ENCODE measurements around the gene NLRP8. TPM values are rescaled to one million over a fixed set of nuclear protein-coding genes. Genes with fewer than 3 reads are reported as not detected.

The NLRP8 gene
- total RNA-seq (not detected), polyA plus RNA-seq (not detected)

DNA sequence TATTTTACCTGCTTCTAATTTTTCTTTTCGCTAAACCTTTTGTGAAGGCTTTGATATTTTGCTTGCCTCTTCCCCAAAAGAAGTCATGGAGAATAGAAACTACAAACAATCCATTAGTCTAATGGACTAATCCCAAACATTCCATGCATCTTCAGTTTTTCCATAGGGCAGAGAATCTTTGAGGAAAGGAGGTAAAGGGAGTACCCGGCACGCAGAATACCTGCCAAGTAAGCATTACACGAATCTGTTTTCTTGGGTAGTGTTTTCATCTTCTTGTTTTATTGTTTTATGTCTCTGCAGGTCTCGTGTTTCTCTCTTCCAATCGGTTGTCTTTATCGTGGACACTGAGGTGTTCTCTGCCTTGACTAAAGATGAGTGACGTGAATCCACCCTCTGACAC is at the start of gene NLRP8:
NLRP8 (plus strand) TSS at position 301 of the 400 bp plus-strand sequence.
- no peaks in the 10 kb centered on the region for H3K36me3 ChIP-seq (ENCODE audit: control insufficient read depth, insufficient read depth, low read length)
- Mint-ChIP-seq H3K4me3 (no peak within 1 kb of the TSS), H3K36me3 (no peaks in the 10 kb centered on the region)

DNA sequence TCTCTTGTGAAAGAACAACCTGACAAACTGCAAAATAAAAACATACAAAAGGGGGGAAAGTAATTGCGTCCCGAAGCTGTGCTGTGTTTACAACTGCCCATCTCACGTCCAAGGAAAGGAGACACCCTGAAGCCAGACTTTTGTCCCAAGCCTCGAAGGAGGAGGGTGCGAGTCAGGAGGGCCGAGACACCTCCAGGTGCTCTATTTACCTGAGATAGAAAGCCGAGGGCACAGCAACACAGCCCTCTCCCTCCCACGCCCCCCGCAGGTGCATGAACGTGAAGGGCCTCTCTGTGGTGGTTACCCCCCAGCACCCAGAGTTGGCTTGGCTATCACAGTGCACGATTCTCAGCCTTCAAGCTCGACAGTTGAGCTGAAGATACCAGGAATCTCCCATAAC is 48.7 kb upstream of the NLRP8 start:
- Mint-ChIP-seq H3K27ac (no peak overlapping the region), H3K9me3 (peaks cover 0 to 14% (median 3%) of the 10 kb centered on the region in 7 donors), H3K4me3 (no peak overlapping the region), H3K27me3 (no peaks in the 10 kb centered on the region), H3K36me3 (no peaks in the 10 kb centered on the region), H3K4me1 (no peaks in the 10 kb centered on the region)
- no peak for ATAC-seq (ENCODE audit: low read depth in 2 of 2)
- no peak for DNase-seq
- H3K36me3 ChIP-seq (ENCODE audit: control insufficient read depth, insufficient read depth, low read length): no peaks in the 10 kb centered on the region
- no peak overlapping the region for H3K4me3 ChIP-seq (ENCODE audit: low read depth, low read length)
- no peak overlapping the region for H3K27ac ChIP-seq (ENCODE audit: insufficient read depth, low read length, poor library complexity, severe bottlenecking)
- no peaks in the 10 kb centered on the region for H3K4me1 ChIP-seq (ENCODE audit: control insufficient read depth, insufficient read depth, low read length, poor library complexity, severe bottlenecking)
- peaks cover 0 to 4% of the 10 kb centered on the region in 2 experiments for H3K9me3 ChIP-seq (ENCODE audit: control insufficient read depth in 2 of 2, low read length in 2 of 2)
- H3K27me3 ChIP-seq (ENCODE audit: control insufficient read depth, insufficient read depth, low read length): no peaks in the 10 kb centered on the region

More for the DNA sequence above, at the start of gene NLRP8:
- Mint-ChIP-seq H3K27me3 (no peaks in the 10 kb centered on the region), H3K27ac (no peak within 1 kb of the TSS), H3K4me1 (no peaks in the 10 kb centered on the region), H3K9me3 (peaks cover 1 to 16% (median 7%) of the 10 kb centered on the region in 7 donors)
- no peak within 1 kb of the TSS for H3K4me3 ChIP-seq (ENCODE audit: low read depth, low read length)
- no peaks in the 10 kb centered on the region for H3K27me3 ChIP-seq (ENCODE audit: control insufficient read depth, insufficient read depth, low read length)
- no peak for DNase-seq
- ATAC-seq (ENCODE audit: low read depth in 2 of 2): no peak
- H3K9me3 ChIP-seq (ENCODE audit: control insufficient read depth in 2 of 2, low read length in 2 of 2): no peaks in the 10 kb centered on the region
- no peak within 1 kb of the TSS for H3K27ac ChIP-seq (ENCODE audit: insufficient read depth, low read length, poor library complexity, severe bottlenecking)
- no peaks in the 10 kb centered on the region for H3K4me1 ChIP-seq (ENCODE audit: control insufficient read depth, insufficient read depth, low read length, poor library complexity, severe bottlenecking)

DNA sequence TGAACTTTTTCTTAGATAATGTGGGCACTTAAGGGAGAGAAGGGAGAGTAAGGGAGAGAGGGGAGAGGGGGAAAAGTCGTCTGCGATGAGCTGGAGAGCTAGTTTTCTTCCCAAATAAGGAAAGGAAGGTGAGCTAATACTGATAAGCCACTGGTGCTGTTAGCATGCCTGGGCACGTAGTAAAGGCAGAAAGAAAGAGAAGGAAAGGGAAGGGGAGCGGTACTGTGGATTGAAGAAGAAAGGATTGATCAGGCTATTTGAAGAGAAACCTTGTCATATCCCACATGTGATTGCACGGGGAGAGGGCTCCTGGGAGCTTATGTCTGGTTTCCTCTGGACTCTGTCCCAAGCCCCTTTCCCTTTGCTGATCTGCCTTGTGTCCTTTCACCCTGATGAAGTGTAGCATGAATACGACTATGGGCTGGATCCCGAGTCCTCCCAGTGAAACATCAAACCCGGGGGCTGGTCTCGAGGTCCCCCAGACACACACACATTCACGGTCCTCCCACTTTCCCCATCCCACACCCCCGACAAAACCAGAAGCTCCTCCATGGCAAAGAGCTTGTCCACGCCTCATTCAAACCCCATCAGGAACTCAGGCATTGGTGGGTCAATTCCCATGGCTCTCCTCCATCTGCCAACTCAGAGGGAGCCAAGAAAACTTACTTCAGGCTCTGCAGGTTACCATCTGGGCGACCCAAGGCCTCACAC is 46.1 kb upstream of the NLRP8 start:
- H3K4me1 ChIP-seq (ENCODE audit: control insufficient read depth, insufficient read depth, low read length, poor library complexity, severe bottlenecking): no peaks in the 10 kb centered on the region
- no peaks in the 10 kb centered on the region for H3K27me3 ChIP-seq (ENCODE audit: control insufficient read depth, insufficient read depth, low read length)
- DNase-seq: no peak
- Mint-ChIP-seq H3K4me1 (no peaks in the 10 kb centered on the region), H3K9me3 (peaks cover 0 to 12% (median 1%) of the 10 kb centered on the region in 7 donors), H3K27ac (no peak overlapping the region), H3K4me3 (no peak overlapping the region), H3K27me3 (no peaks in the 10 kb centered on the region), H3K36me3 (no peaks in the 10 kb centered on the region)
- H3K36me3 ChIP-seq (ENCODE audit: control insufficient read depth, insufficient read depth, low read length): no peaks in the 10 kb centered on the region
- peaks cover 0 to 4% of the 10 kb centered on the region in 2 experiments for H3K9me3 ChIP-seq (ENCODE audit: control insufficient read depth in 2 of 2, low read length in 2 of 2)
- no peak overlapping the region for H3K27ac ChIP-seq (ENCODE audit: insufficient read depth, low read length, poor library complexity, severe bottlenecking)
- H3K4me3 ChIP-seq (ENCODE audit: low read depth, low read length): no peak overlapping the region
- ATAC-seq (ENCODE audit: low read depth in 2 of 2): no peak

DNA sequence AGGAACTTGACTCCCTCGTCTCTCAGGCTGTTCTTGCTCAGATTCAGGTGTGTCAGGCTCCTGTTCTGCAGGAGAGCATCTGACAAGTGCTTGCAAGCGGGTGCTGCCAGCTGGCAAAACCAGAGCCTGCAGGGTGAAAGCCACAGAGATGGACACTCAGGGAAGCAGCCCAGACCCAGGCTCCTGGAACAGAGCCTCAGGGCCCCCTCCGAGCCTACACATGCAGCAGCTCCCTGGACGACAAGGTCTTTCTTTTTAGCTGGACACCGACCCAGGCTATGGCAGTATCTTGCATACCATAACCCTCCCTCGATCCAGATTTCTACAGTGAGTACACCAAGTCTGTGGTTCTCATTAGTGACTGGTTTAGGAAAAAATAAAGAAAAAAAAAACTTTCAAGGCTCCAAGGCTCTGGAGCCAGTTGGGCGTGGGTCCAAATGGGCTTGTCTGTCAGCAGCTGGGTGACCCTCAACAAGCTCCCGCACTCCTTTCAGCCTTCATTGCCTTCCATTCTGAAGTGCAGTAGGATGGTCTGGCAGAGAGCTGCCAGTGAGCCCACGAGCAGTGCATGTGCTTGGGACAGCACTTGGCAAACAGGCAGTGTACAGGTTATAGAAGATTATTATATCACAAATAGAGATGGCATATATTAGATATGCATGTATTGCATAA is 45.4 kb upstream of the NLRP8 start:
- no peak overlapping the region for H3K27ac ChIP-seq (ENCODE audit: insufficient read depth, low read length, poor library complexity, severe bottlenecking)
- H3K27me3 ChIP-seq (ENCODE audit: control insufficient read depth, insufficient read depth, low read length): no peaks in the 10 kb centered on the region
- no peaks in the 10 kb centered on the region for H3K4me1 Mint-ChIP-seq
- H3K36me3 Mint-ChIP-seq: no peaks in the 10 kb centered on the region
- ATAC-seq (ENCODE audit: low read depth in 2 of 2): no peak
- no peak overlapping the region for H3K4me3 ChIP-seq (ENCODE audit: low read depth, low read length)
- H3K9me3 ChIP-seq (ENCODE audit: control insufficient read depth in 2 of 2, low read length in 2 of 2): peaks cover 0 to 2% of the 10 kb centered on the region in 2 experiments
- no peak overlapping the region for H3K4me3 Mint-ChIP-seq
- H3K4me1 ChIP-seq (ENCODE audit: control insufficient read depth, insufficient read depth, low read length, poor library complexity, severe bottlenecking): no peaks in the 10 kb centered on the region
- no peaks in the 10 kb centered on the region for H3K27me3 Mint-ChIP-seq
- no peak for DNase-seq
- H3K9me3 Mint-ChIP-seq: peaks cover 0 to 7% (median 1%) of the 10 kb centered on the region in 7 donors
- no peaks in the 10 kb centered on the region for H3K36me3 ChIP-seq (ENCODE audit: control insufficient read depth, insufficient read depth, low read length)
- no peak overlapping the region for H3K27ac Mint-ChIP-seq

DNA sequence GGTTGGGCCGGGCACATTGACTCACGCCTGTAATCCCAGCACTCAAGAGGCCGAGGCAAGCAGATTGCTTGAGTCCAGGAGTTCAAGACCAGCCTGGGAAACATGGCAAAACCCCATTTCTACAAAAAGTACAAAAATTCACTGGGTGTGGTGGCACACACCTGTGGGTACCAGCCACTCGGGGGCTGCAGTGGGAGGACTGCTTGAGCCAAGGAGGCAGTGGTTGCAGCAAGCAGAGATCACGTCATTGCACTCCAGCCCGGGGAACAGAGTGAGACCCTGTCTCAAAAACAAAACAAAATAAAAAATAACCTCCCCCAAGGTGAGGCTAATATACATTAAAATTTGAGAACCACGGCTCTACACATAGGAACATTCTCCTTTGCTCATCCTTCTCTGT is 40.3 kb upstream of the NLRP8 start:
- H3K4me1 Mint-ChIP-seq: no peaks in the 10 kb centered on the region
- H3K27ac Mint-ChIP-seq: no peak overlapping the region
- H3K27me3 Mint-ChIP-seq: no peaks in the 10 kb centered on the region
- H3K36me3 Mint-ChIP-seq: no peaks in the 10 kb centered on the region
- H3K27ac ChIP-seq (ENCODE audit: insufficient read depth, low read length, poor library complexity, severe bottlenecking): no peak overlapping the region
- no peak overlapping the region for H3K4me3 Mint-ChIP-seq
- no peak overlapping the region for H3K4me3 ChIP-seq (ENCODE audit: low read depth, low read length)
- no peak for DNase-seq
- no peak for ATAC-seq (ENCODE audit: low read depth in 2 of 2)
- H3K36me3 ChIP-seq (ENCODE audit: control insufficient read depth, insufficient read depth, low read length): no peaks in the 10 kb centered on the region
- H3K9me3 Mint-ChIP-seq: peaks cover 0 to 14% (median 2%) of the 10 kb centered on the region in 7 donors
- H3K4me1 ChIP-seq (ENCODE audit: control insufficient read depth, insufficient read depth, low read length, poor library complexity, severe bottlenecking): no peaks in the 10 kb centered on the region
- H3K9me3 ChIP-seq (ENCODE audit: control insufficient read depth in 2 of 2, low read length in 2 of 2): no peaks in the 10 kb centered on the region
- no peaks in the 10 kb centered on the region for H3K27me3 ChIP-seq (ENCODE audit: control insufficient read depth, insufficient read depth, low read length)

DNA sequence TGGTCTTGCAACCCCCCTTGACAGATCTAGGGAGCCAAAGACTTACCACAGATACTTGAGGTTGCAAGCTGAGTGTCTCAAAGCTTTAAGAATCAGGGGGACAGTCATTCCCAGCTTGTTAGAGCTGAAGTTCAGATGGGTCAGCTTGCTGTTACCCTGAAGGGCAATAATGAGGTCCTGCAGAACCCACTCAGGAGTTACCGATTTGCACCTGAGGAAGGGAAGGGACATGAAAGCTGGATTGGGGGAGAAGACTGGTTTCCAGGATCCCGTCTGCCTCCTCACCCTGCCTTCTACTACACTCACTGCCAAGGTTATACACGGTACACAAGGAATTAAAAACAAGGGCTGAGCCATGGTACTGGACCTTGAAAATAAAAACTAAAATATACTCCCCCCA is 39.9 kb upstream of the NLRP8 start:
- H3K27ac Mint-ChIP-seq: no peak overlapping the region
- Histone ChIP-seq H3K4me1 (ENCODE audit: control insufficient read depth, insufficient read depth, low read length, poor library complexity, severe bottlenecking) (no peaks in the 10 kb centered on the region), H3K27me3 (ENCODE audit: control insufficient read depth, insufficient read depth, low read length) (no peaks in the 10 kb centered on the region), H3K36me3 (ENCODE audit: control insufficient read depth, insufficient read depth, low read length) (no peaks in the 10 kb centered on the region), H3K27ac (ENCODE audit: insufficient read depth, low read length, poor library complexity, severe bottlenecking) (no peak overlapping the region), H3K9me3 (ENCODE audit: control insufficient read depth in 2 of 2, low read length in 2 of 2) (no peaks in the 10 kb centered on the region), H3K4me3 (ENCODE audit: low read depth, low read length) (no peak overlapping the region)
- no peaks in the 10 kb centered on the region for H3K36me3 Mint-ChIP-seq
- H3K4me3 Mint-ChIP-seq: no peak overlapping the region
- peaks cover 0 to 14% (median 2%) of the 10 kb centered on the region in 7 donors for H3K9me3 Mint-ChIP-seq
- ATAC-seq (ENCODE audit: low read depth in 2 of 2): no peak
- no peaks in the 10 kb centered on the region for H3K27me3 Mint-ChIP-seq
- no peaks in the 10 kb centered on the region for H3K4me1 Mint-ChIP-seq
- DNase-seq: no peak

DNA sequence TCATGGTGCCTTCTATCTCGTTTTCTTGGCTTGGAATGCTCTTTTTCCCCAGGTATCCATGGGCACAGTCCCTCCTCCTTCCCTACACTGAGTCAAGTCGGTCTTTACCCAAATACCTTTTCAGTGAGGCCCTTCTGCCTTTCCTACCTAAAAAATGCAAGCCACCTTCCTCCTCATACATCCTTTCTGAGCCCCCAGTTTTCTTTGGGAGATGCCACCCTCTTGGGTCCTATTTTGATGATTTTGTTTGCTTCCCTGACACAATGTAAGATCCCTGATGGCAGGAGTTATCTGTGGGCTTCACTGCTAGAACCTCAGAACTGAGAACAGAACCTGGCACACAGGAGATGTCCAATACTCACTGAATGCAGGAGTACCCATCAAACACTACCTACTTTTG is 37.8 kb upstream of the NLRP8 start:
- Histone ChIP-seq H3K4me3 (ENCODE audit: low read depth, low read length) (no peak overlapping the region), H3K27ac (ENCODE audit: insufficient read depth, low read length, poor library complexity, severe bottlenecking) (no peak overlapping the region), H3K36me3 (ENCODE audit: control insufficient read depth, insufficient read depth, low read length) (no peaks in the 10 kb centered on the region), H3K4me1 (ENCODE audit: control insufficient read depth, insufficient read depth, low read length, poor library complexity, severe bottlenecking) (no peaks in the 10 kb centered on the region), H3K9me3 (ENCODE audit: control insufficient read depth in 2 of 2, low read length in 2 of 2) (no peaks in the 10 kb centered on the region), H3K27me3 (ENCODE audit: control insufficient read depth, insufficient read depth, low read length) (no peaks in the 10 kb centered on the region)
- ATAC-seq (ENCODE audit: low read depth in 2 of 2): no peak
- H3K36me3 Mint-ChIP-seq: no peaks in the 10 kb centered on the region
- H3K27me3 Mint-ChIP-seq: no peaks in the 10 kb centered on the region
- peaks cover 0 to 14% (median 5%) of the 10 kb centered on the region in 7 donors for H3K9me3 Mint-ChIP-seq
- peaks cover 0 to 3% (median 0%) of the 10 kb centered on the region in 4 donors for H3K4me1 Mint-ChIP-seq
- no peak overlapping the region for H3K4me3 Mint-ChIP-seq
- no peak for DNase-seq
- H3K27ac Mint-ChIP-seq: no peak overlapping the region

DNA sequence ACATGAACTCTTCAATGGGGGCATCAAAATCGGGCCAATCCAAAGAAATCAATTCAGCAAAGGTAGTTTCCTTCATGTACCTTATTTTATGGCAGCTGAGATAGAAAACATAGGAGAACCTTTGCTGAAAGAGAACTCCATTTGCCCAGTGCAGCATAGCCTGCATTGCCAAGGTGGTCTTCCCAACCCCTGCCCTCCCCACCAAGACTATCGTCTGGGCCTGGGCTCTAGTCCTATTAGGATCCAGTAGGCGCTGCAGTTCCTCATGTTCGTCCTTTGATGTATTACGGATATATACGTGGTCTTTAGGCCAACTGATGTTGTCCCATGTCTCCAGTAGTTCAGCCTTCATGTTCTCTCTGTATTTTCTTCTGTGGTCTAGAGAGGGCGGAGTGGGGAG is 34.7 kb upstream of the NLRP8 start:
- Histone ChIP-seq H3K27me3 (ENCODE audit: control insufficient read depth, insufficient read depth, low read length) (no peaks in the 10 kb centered on the region), H3K4me1 (ENCODE audit: control insufficient read depth, insufficient read depth, low read length, poor library complexity, severe bottlenecking) (no peaks in the 10 kb centered on the region), H3K9me3 (ENCODE audit: control insufficient read depth in 2 of 2, low read length in 2 of 2) (peaks cover 0 to 5% of the 10 kb centered on the region in 2 experiments), H3K27ac (ENCODE audit: insufficient read depth, low read length, poor library complexity, severe bottlenecking) (no peak overlapping the region), H3K36me3 (ENCODE audit: control insufficient read depth, insufficient read depth, low read length) (no peaks in the 10 kb centered on the region), H3K4me3 (ENCODE audit: low read depth, low read length) (no peak overlapping the region)
- no peak overlapping the region for H3K27ac Mint-ChIP-seq
- ATAC-seq (ENCODE audit: low read depth in 2 of 2) (no peak), DNase-seq (no peak)
- H3K36me3 Mint-ChIP-seq: no peaks in the 10 kb centered on the region
- no peaks in the 10 kb centered on the region for H3K27me3 Mint-ChIP-seq
- H3K9me3 Mint-ChIP-seq: peaks cover 0 to 22% (median 8%) of the 10 kb centered on the region in 7 donors
- peaks cover 0 to 4% (median 0%) of the 10 kb centered on the region in 4 donors for H3K4me1 Mint-ChIP-seq
- H3K4me3 Mint-ChIP-seq: no peak overlapping the region

Data from CD4-positive, CD25-positive, alpha-beta regulatory T cell (primary cell).